Spinal cord (tissue), 10 donors: Measurements from ENCODE around the gene AOPEP. TPM values are rescaled to one million over a fixed set of nuclear protein-coding genes. Genes with fewer than 3 reads are reported as not detected.

ENCODE experiments used
- DNase-seq, 6 donors: peaks; one replicate each; pipeline versions ENCODE4 v3.0.0 to v3.0.0-alpha.2; 2013 to 2015; ENCODE audit warnings: low spot score in 6 of 6, low read depth in 4 of 6
- H3K27ac ChIP-seq: one replicate; pipeline ENCODE4 v1.5.1; 2013; ENCODE audit warnings: low read depth, low read length, control low read depth
- H3K27me3 ChIP-seq: one replicate; pipeline ENCODE4 v1.6.1; 2013; ENCODE audit warnings: low read length; ENCODE audit not compliant: control insufficient read depth, insufficient read depth
- H3K36me3 ChIP-seq: one replicate; pipeline ENCODE4 v1.6.1; 2013; ENCODE audit warnings: low read length; ENCODE audit not compliant: control insufficient read depth, insufficient read depth
- H3K4me1 ChIP-seq: one replicate; pipeline ENCODE4 v1.6.1; 2013; ENCODE audit warnings: low read length; ENCODE audit not compliant: control insufficient read depth, insufficient read depth
- H3K4me3 ChIP-seq: one replicate; pipeline ENCODE4 v1.5.1; 2013; ENCODE audit warnings: low read depth, low read length, control low read depth
- H3K9me3 ChIP-seq: one replicate; pipeline ENCODE4 v1.6.1; 2013; ENCODE audit warnings: low read length; ENCODE audit not compliant: control insufficient read depth, insufficient read depth
- WGBS: methylation state at CpG from one replicate; pipeline ENCODE4 v1.1.5; 2013; ENCODE audit warnings: missing lambda C conversion rate; ENCODE audit not compliant: insufficient coverage; 5-methylcytosine and 5-hydroxymethylcytosine counted together
- polyA plus RNA-seq, 2 donors: library from polyadenylated mRNA; unstranded; fragments of 120-200 nt; gene quantifications; one replicate each; pipeline ENCODE4 v1.2.1, GENCODE V29; 2013; ENCODE audit not compliant: insufficient read length in 2 of 2
- total RNA-seq, 2 donors: library from RNA; depleted of rRNA in 1 of 2; stranded (reverse); fragments of 120-200 nt in 1 of 2; fragments of >200 nt in 1 of 2; gene quantifications; one replicate each; pipeline versions ENCODE4 v1.2.3 to v1.2.4, GENCODE V29; 2013 to 2014
- donor health status: healthy.

Gene AOPEP
- total and polyA plus RNA-seq, 4 donors, result 42.8 to 77.4 (median 56.3) TPM

DNA sequence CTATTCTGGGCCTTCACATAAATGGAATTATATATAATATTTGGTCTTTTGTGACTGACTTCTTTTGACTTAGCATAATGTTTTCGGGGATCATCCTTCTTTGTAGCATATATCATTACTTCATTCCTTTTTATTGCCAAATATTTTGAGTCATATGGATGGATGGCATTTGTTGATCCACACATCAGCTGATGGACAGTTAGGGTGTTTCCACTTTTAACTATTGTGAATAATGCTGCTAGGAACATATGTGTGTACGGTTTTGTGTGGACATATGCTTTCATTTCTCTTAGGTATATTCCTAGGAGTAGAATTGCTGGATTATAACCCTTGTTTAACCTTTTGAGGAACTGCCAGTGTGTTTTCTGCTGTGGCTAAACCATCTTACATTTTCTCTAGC is 341.4 kb downstream of the AOPEP start:
- H3K9me3 ChIP-seq, result no peaks in the 10 kb centered on the region
- WGBS, result no CpG with 5 or more reads among the region's 2 CpGs
- peaks cover 15% of the 10 kb centered on the region for H3K4me1 ChIP-seq
- DNase-seq, result no peak
- no peaks in the 10 kb centered on the region for H3K27me3 ChIP-seq
- no peak overlapping the region for H3K4me3 ChIP-seq
- peaks cover 22% of the 10 kb centered on the region for H3K36me3 ChIP-seq
- no peak overlapping the region for H3K27ac ChIP-seq

DNA sequence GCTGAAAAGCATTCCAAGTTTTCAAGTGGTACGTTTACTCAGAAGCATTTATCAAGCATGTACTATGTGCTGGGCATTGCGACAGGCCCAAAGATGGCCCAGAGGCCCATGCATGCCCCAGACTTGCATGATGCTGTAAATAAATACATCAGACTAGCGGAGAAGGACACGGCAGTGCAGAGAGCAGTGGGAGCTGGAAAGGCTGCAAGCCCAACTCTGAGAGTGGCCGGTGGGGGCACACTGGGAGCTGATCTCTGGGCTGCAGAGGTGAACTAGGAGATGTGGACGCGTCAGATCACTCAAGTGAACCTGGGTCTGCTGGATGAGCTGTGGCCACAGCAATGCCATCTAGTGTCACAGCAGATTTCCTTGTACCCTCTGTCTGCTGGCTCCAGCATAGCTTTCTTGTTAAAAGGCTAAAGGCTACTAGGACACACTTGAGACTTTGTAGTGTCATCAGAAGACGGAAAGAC is 344.1 kb downstream of the AOPEP start:
- 83% methylated on average over 8 of the region's 8 CpGs for WGBS
- H3K36me3 ChIP-seq, result peaks cover 18% of the 10 kb centered on the region
- H3K27ac ChIP-seq, result no peak overlapping the region
- no peak for DNase-seq
- no peaks in the 10 kb centered on the region for H3K9me3 ChIP-seq
- H3K4me1 ChIP-seq, result peaks cover 10% of the 10 kb centered on the region
- H3K27me3 ChIP-seq, result no peaks in the 10 kb centered on the region
- H3K4me3 ChIP-seq, result no peak overlapping the region

DNA sequence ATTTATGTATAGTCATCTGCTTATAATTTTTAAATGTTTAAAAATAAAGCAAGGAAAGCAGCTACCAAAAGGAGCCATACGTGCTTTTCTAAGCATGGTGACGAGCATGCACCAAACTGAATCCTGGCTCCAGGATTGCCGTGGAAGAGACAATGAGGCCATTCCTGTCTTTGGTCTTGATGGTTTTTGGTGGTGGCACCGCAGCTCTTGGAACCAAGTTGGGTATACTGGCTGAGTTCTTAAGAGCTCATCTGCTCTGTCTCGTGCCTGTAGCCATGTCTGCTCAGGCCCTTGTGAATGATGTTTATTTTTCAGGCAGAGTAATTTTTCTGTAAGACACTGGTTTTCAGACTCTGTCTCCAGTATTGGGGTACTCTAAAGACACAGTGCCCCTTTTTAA is 345.0 kb downstream of the AOPEP start:
- no peak for DNase-seq
- 98% methylated on average over 5 of the region's 5 CpGs for WGBS
- Histone ChIP-seq H3K9me3 (no peaks in the 10 kb centered on the region), H3K27me3 (no peaks in the 10 kb centered on the region), H3K4me3 (no peak overlapping the region), H3K36me3 (peaks cover 21% of the 10 kb centered on the region), H3K27ac (no peak overlapping the region), H3K4me1 (peaks cover 10% of the 10 kb centered on the region)

DNA sequence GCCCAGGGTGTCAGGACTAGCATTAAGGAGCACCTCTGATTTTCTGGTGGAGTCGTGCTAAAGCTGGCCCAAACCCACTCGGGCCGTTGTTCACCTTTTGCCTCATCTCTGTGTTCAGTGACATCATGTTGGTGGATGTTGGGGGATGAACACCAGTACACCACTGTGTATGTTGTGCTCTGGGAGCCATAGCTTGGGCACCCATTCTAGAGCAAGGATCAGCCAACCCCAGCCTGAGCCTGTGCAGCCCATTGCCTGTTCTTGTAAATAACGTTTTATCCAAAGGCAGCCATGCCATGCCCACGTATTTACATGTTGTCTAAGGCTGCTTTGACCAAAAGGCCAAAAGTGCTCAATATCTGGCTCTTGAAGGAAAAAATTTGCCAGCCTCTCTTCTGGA is 345.4 kb downstream of the AOPEP start:
- 97% methylated on average over 5 of the region's 5 CpGs for WGBS
- Histone ChIP-seq H3K4me1 (peaks cover 12% of the 10 kb centered on the region), H3K27me3 (no peaks in the 10 kb centered on the region), H3K4me3 (no peak overlapping the region), H3K27ac (no peak overlapping the region), H3K36me3 (peaks cover 21% of the 10 kb centered on the region), H3K9me3 (no peaks in the 10 kb centered on the region)
- no peak for DNase-seq

DNA sequence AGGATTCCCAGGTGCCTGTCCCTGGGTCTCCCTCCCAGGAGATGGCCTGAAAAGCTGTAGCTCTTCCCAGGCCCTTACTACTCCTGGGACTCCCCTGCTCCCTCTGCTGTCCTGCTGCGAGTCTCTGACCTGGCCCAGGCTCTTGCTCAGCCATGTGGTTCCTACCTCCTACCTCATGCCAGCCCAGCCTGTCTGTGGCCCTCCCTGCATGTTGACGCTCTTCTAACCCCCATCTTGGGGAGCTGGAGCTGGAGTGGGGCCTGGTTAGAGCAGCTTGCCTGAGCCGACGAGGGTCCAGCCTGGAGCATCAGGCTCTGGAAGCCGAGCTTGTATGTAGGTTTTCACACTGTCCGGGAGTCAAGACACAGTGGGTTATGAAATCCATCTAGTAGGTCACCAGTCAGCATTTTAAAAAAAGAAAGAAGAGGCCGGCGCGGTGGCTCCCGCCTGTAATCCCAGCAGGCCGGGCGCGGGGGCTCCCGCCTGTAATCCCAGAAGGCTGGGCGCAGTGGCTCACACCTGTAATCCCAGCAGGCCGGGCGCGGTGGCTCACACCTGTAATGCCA is 346.6 kb downstream of the AOPEP start:
- Histone ChIP-seq H3K9me3 (no peaks in the 10 kb centered on the region), H3K4me1 (peaks cover 24% of the 10 kb centered on the region), H3K27me3 (no peaks in the 10 kb centered on the region), H3K36me3 (peaks cover 20% of the 10 kb centered on the region), H3K27ac (no peak overlapping the region), H3K4me3 (no peak overlapping the region)
- DNase-seq, result no peak
- WGBS, result 87% methylated on average over 16 of the region's 18 CpGs

DNA sequence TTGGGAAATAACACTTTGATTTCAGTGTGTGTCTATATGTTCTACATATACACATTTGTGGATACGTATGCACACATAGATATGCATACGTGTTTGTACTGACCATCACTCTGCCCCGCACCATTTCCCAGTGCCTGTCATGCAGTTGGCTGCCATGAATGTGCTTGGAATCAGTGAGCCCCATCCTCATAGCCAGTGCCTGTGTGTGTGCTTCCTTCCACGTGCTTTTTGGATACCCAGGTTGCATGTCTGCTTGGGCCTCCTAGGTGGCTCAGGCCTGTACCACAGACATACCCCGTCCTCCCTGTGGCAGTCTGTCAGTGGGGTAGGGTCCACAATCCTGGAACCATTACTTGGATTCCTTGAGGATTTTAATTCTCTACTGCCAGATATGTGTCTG is 347.4 kb downstream of the AOPEP start:
- Histone ChIP-seq H3K4me1 (peaks cover 32% of the 10 kb centered on the region), H3K27me3 (no peaks in the 10 kb centered on the region), H3K4me3 (no peak overlapping the region), H3K9me3 (no peaks in the 10 kb centered on the region), H3K36me3 (peaks cover 27% of the 10 kb centered on the region), H3K27ac (no peak overlapping the region)
- WGBS, result 94% methylated on average over 4 of the region's 5 CpGs
- no peak for DNase-seq

DNA sequence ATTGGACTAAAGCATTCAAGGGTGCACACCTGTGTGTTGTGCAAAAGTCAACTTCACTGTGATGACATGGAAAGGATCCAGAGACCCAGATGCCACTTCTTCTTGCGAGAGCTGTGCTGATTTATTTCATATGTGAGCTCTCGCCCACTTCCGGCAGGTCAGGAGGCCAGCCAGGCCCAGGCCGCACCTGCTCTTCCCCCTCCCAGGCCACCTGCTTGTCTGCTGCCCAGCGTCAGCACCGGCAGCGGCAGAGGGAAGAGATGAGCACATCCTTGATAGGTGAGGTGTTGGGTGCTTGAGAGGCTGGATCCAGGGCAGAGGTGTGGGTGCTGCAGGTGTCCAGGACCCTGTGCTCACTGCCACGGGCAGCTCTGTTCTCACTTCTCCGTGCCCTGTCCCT is 348.1 kb downstream of the AOPEP start:
- Histone ChIP-seq H3K9me3 (no peaks in the 10 kb centered on the region), H3K4me1 (peaks cover 37% of the 10 kb centered on the region), H3K4me3 (no peak overlapping the region), H3K27ac (peak overlapping the region; percentile 15), H3K27me3 (no peaks in the 10 kb centered on the region), H3K36me3 (peaks cover 30% of the 10 kb centered on the region)
- 87% methylated on average over 4 of the region's 9 CpGs for whole genome bisulfite sequencing
- no peak for DNase-seq

DNA sequence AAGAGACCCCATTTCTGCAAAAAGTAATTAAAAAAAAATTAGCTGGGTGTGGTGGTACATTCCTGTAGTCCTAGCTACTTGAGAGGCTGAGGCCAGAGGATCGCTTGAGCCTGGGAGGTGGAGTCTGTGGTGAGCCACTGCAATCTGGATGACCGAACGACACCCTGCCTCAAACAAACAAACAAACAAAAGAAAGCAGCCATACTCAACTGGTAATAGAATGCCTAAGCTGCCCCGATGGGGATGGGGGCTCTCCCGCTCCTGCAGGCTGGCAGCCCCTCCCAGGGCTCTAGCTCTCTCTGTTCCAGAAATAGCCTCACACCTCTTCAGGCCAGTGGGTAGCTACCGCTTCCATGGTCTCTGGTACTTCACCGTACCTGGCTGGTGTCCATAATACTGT is 349.2 kb downstream of the AOPEP start:
- Histone ChIP-seq H3K4me3 (no peak overlapping the region), H3K27me3 (no peaks in the 10 kb centered on the region), H3K9me3 (no peaks in the 10 kb centered on the region), H3K36me3 (peaks cover 33% of the 10 kb centered on the region), H3K27ac (no peak overlapping the region), H3K4me1 (peaks cover 42% of the 10 kb centered on the region)
- 71% methylated on average over 5 of the region's 7 CpGs for WGBS
- no peak for DNase-seq

DNA sequence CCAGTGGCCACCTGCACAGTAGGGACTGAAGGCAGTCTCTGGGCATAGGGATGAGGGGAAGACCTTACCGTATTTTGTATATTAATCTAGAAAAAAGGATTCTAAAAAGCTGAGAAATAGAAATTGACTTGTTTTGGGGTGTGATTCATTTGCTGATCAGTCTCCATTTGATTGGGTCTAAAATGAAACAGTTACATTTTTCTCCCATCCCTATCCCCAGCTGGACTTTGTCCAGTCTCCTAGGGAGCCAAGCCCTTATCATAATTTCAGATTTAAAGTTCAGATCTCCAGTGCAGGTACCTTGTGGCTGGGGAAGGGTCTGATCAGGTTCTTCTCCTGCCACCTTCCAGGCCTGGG is 350.2 kb downstream of the AOPEP start:
- WGBS, result no CpG with 5 or more reads among the region's 1 CpG
- H3K4me1 ChIP-seq, result peaks cover 51% of the 10 kb centered on the region
- H3K27me3 ChIP-seq, result no peaks in the 10 kb centered on the region
- no peaks in the 10 kb centered on the region for H3K9me3 ChIP-seq
- peak overlapping the region; percentile 87 for H3K27ac ChIP-seq
- no peak overlapping the region for H3K4me3 ChIP-seq
- peaks cover 37% of the 10 kb centered on the region for H3K36me3 ChIP-seq
- DNase-seq, result no peak

DNA sequence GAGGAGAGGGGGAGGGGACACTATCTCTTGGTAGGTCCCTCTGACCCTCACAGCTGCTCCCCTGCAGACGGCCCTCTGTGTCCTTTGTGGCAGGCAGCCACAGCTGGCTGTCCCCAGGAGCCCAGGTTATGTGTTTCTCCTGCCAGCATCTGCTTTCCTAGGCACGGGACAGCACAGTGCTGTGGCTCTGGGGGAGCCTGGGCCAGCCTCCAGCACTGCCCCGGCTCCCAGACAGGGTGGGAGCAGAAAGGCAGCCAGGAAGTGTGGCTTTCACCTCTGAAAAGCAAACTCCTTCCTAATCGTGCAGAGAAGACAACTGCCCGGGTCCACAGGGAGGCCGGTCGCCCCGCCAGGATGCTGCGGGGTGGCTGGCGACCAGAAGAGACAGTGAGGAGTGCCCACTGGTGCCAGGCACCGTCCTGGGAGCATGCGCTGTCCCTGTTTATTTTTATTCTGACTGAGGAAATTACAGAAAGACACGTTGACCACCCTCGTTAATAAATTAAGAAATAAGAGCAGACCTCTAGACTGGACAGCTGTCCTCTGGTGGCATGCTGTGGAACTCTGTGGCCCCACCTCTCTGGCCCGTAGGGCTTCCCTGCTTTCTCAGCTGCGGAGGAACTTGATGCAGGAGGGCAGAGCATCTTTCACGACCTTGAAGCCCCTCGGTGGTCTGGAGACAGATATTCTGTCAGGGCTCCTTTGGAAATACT is 350.7 kb downstream of the AOPEP start:
- 52% methylated on average over 17 of the region's 18 CpGs for WGBS
- Histone ChIP-seq H3K4me3 (no peak overlapping the region), H3K27me3 (no peaks in the 10 kb centered on the region), H3K36me3 (peaks cover 42% of the 10 kb centered on the region), H3K4me1 (peaks cover 56% of the 10 kb centered on the region), H3K27ac (peak overlapping the region; percentile 87), H3K9me3 (no peaks in the 10 kb centered on the region)
- no peak for DNase-seq
